Fibroblast of the conjunctiva (primary cell): Measurements from ENCODE around the gene GOLGA6L4.
"Not testable (repeated sequence)": the region's sequence is repeated elsewhere in the genome, so short reads cannot be mapped to it uniquely, and the experiment has no call there.

ENCODE experiments used
- DNase-seq: peaks from one replicate; pipeline ENCODE4 v3.0.0-alpha.2; 2010; ENCODE audit warnings: low read depth

The GOLGA6L4 gene

GRCh38 chr15:84235573-84235972, at the start of gene GOLGA6L4:
Gene GOLGA6L4, plus strand, starts transcription at chr15:84235773. Its CDS starts 62 bp downstream, at chr15:84235835.
- not testable (repeated sequence) for DNase-seq

- not testable (repeated sequence) for DNase-seq
These were observed 42.6 kb upstream of the GOLGA6L4 start for GRCh38 chr15:84192982-84193381.

GRCh38 chr15:84195603-84196002, 40.0 kb upstream of the GOLGA6L4 start:
- DNase-seq, result not testable (repeated sequence)

- not testable (repeated sequence) for DNase-seq
These were observed 38.9 kb upstream of the GOLGA6L4 start for GRCh38 chr15:84196530-84197188.

GRCh38 chr15:84199865-84200264, 35.7 kb upstream of the GOLGA6L4 start:
- not testable (repeated sequence) for DNase-seq

- not testable (repeated sequence) for DNase-seq
These were observed 10.9 kb downstream of the GOLGA6L4 start for GRCh38 chr15:84246441-84246840.
